Osteoblast (primary cell): ENCODE results near the gene CTCF. TPM values are rescaled to one million over a fixed set of nuclear protein-coding genes. Genes with fewer than 3 reads are reported as not detected.

Source experiments
- DNase-seq: peaks from one replicate; pipeline ENCODE4 v3.0.0; 2011; ENCODE audit warnings: low spot score, mixed read lengths; ENCODE audit not compliant: insufficient read length; ENCODE audit errors: missing footprints
- H2AFZ ChIP-seq: 2 replicates; pipeline ENCODE4 v1.6.0; 2011; ENCODE audit warnings: mild to moderate bottlenecking, low read length
- H3K27ac ChIP-seq: 2 replicates; pipeline ENCODE4 v1.5.1; 2011; ENCODE audit warnings: mild to moderate bottlenecking, low read depth, low read length, moderate library complexity
- H3K27me3 ChIP-seq: 2 replicates; pipeline ENCODE4 v1.6.0; 2012; ENCODE audit warnings: mild to moderate bottlenecking, control low read depth, inconsistent platforms, low read length, moderate library complexity; ENCODE audit not compliant: insufficient read depth
- H3K36me3 ChIP-seq: 2 replicates; pipeline ENCODE4 v1.5.1; 2011; ENCODE audit warnings: mild to moderate bottlenecking, low read length, control low read depth, moderate library complexity; ENCODE audit not compliant: insufficient read depth
- H3K4me1 ChIP-seq: 2 replicates; pipeline ENCODE4 v1.5.1; 2011; ENCODE audit warnings: mild to moderate bottlenecking, low read length, control low read depth, moderate library complexity; ENCODE audit not compliant: insufficient read depth
- H3K4me2 ChIP-seq: 2 replicates; pipeline ENCODE4 v1.6.0; 2011; ENCODE audit warnings: mild to moderate bottlenecking, low read length; ENCODE audit not compliant: insufficient read depth
- H3K4me3 ChIP-seq: fragments of 200-600 bp; sonication (generic); 3 replicates; pipeline ENCODE4 v1.5.1; 2012; ENCODE audit warnings: mild to moderate bottlenecking, low read length, inconsistent platforms; ENCODE audit not compliant: insufficient read depth
- H3K79me2 ChIP-seq: 2 replicates; pipeline ENCODE4 v1.6.0; 2012; ENCODE audit warnings: mild to moderate bottlenecking, low read length, control low read depth, inconsistent platforms; ENCODE audit not compliant: insufficient read depth
- H3K9me3 ChIP-seq: 2 replicates; pipeline ENCODE4 v1.5.1; 2011; ENCODE audit warnings: low read depth, low read length, control low read depth
- H4K20me1 ChIP-seq: 2 replicates; pipeline ENCODE4 v1.6.0; 2012; ENCODE audit warnings: mild to moderate bottlenecking, low read length, control low read depth; ENCODE audit not compliant: insufficient read depth
- total RNA-seq: library from RNA; depleted of rRNA; stranded (reverse); fragments of >200 nt; gene quantifications from 2 replicates; pipeline ENCODE4 v1.2.3, GENCODE V29; 2012
- TF ChIP-seq, protein P1 (sequence below): IDR thresholded peaks from 2 replicates; pipeline ENCODE4 v1.5.1; 2011; ENCODE audit warnings: mild to moderate bottlenecking, low read depth, low read length, moderate library complexity; ENCODE audit errors: extremely low read depth

The CTCF gene
- total RNA-seq, 1 donor, result 29.3 TPM

DNA sequence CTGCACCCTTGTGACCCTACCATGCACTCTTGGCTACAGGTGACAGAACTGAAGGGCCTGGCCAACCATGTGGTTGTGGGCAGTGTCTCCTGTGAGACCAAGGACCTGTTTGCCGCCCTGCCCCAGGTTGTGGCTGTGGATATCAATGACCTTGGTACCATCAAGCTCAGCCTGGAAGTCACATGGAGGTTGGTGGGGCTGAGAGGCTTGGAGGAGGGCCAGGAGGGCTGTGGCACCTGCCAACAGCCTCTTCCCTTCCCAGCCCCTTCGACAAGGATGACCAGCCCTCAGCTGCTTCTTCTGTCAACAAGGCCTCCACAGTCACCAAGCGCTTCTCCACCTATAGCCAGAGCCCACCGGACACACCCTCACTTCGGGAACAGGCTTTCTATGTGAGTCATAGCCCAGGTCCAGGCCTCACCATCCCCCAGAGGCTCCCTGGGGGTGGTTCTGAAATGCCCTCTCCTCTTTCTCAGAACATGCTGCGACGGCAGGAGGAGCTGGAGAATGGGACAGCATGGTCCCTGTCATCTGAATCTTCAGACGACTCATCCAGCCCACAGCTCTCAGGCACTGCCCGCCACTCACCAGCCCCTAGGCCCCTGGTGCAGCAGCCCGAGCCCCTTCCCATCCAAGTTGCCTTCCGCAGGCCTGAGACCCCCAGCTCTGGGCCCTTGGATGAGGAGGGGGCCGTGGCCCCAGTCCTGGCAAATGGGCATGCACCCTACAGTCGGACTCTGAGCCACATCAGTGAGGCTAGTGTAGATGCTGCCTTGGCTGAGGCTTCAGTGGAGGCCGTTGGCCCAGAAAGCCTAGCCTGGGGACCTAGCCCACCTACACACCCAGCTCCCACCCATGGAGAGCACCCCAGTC is 20.7 kb upstream of the CTCF start:
- peak; percentile 93 for DNase-seq
- TF ChIP-seq, protein P1, sequence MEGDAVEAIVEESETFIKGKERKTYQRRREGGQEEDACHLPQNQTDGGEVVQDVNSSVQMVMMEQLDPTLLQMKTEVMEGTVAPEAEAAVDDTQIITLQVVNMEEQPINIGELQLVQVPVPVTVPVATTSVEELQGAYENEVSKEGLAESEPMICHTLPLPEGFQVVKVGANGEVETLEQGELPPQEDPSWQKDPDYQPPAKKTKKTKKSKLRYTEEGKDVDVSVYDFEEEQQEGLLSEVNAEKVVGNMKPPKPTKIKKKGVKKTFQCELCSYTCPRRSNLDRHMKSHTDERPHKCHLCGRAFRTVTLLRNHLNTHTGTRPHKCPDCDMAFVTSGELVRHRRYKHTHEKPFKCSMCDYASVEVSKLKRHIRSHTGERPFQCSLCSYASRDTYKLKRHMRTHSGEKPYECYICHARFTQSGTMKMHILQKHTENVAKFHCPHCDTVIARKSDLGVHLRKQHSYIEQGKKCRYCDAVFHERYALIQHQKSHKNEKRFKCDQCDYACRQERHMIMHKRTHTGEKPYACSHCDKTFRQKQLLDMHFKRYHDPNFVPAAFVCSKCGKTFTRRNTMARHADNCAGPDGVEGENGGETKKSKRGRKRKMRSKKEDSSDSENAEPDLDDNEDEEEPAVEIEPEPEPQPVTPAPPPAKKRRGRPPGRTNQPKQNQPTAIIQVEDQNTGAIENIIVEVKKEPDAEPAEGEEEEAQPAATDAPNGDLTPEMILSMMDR, result no peak
- no peak overlapping the region for H3K4me3 ChIP-seq
- H4K20me1 ChIP-seq, result peaks cover 72% of the 10 kb centered on the region
- H3K4me2 ChIP-seq, result no peak overlapping the region
- no peak overlapping the region for H2AFZ ChIP-seq
- H3K27me3 ChIP-seq, result no peaks in the 10 kb centered on the region
- peaks cover 10% of the 10 kb centered on the region for H3K4me1 ChIP-seq
- peaks cover 71% of the 10 kb centered on the region for H3K36me3 ChIP-seq
- H3K9me3 ChIP-seq, result no peaks in the 10 kb centered on the region
- H3K27ac ChIP-seq, result no peak overlapping the region
- H3K79me2 ChIP-seq, result peaks cover 43% of the 10 kb centered on the region

DNA sequence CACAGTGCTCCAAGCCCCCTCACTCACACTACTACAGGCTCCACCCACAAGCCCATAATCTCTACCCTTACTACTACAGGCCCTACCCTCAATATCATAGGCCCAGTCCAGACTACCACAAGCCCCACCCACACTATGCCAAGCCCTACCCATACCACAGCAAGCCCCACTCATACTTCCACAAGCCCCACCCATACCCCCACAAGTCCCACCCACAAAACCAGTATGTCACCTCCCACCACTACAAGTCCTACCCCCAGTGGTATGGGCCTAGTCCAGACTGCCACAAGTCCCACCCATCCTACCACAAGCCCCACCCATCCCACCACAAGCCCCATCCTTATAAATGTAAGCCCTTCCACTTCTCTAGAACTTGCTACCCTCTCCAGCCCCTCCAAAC is 19.9 kb upstream of the CTCF start:
- TF ChIP-seq, protein P1, result no peak
- Histone ChIP-seq H3K36me3 (peaks cover 78% of the 10 kb centered on the region), H3K4me2 (no peak overlapping the region), H4K20me1 (peaks cover 73% of the 10 kb centered on the region), H3K27me3 (no peaks in the 10 kb centered on the region), H3K9me3 (no peaks in the 10 kb centered on the region), H3K4me1 (peaks cover 8% of the 10 kb centered on the region), H3K79me2 (peaks cover 35% of the 10 kb centered on the region), H3K27ac (no peak overlapping the region), H3K4me3 (no peak overlapping the region), H2AFZ (no peak overlapping the region)
- peak; percentile 98 for DNase-seq

- no peak overlapping the region for H2AFZ ChIP-seq
- H3K4me2 ChIP-seq, result no peak overlapping the region
- H3K4me3 ChIP-seq, result no peak overlapping the region
- H3K27me3 ChIP-seq, result no peaks in the 10 kb centered on the region
- no peaks in the 10 kb centered on the region for H3K9me3 ChIP-seq
- no peak overlapping the region for H3K27ac ChIP-seq
- peaks cover 30% of the 10 kb centered on the region for H3K79me2 ChIP-seq
- peaks cover 71% of the 10 kb centered on the region for H4K20me1 ChIP-seq
- DNase-seq, result peak; percentile 35
- peaks cover 8% of the 10 kb centered on the region for H3K4me1 ChIP-seq
- TF ChIP-seq, protein P1, result no peak
- peaks cover 84% of the 10 kb centered on the region for H3K36me3 ChIP-seq
Measured at GRCh38 chr16:67543036-67543435, 19.3 kb upstream of the CTCF start.

- DNase-seq, result peak; percentile 82
- Histone ChIP-seq H4K20me1 (peaks cover 67% of the 10 kb centered on the region), H2AFZ (no peak overlapping the region), H3K27ac (no peak overlapping the region), H3K79me2 (peaks cover 24% of the 10 kb centered on the region), H3K4me2 (no peak overlapping the region), H3K27me3 (no peaks in the 10 kb centered on the region), H3K9me3 (no peaks in the 10 kb centered on the region), H3K4me3 (no peak overlapping the region), H3K4me1 (peaks cover 4% of the 10 kb centered on the region), H3K36me3 (peaks cover 88% of the 10 kb centered on the region)
- TF ChIP-seq, protein P1, result no peak
Measured at GRCh38 chr16:67543582-67543981, 18.7 kb upstream of the CTCF start.
